HCT116 (cell line): ENCODE data around the gene GAP43. TPM values are rescaled to one million over a fixed set of nuclear protein-coding genes. Genes with fewer than 3 reads are reported as not detected.

Source experiments
- ATAC-seq: fragments of 200-7000 bp; cut with Tn5 transposase; 2 replicates; pipeline ENCODE4 v1.9.1; 2020; ENCODE audit warnings: mild to moderate bottlenecking, moderate library complexity
- BruUV-seq: library from RNA; stranded (reverse); fragments of 400-500 nt; replicated peaks from 2 replicates; lab custom pipeline; 2021; lab: Mats Ljungman, UMichigan
- CTCF ChIA-PET: fragments of 300-600 bp; sonication (Branson Sonifier 250); formaldehyde crosslinking; loops from one replicate; lab custom pipeline; 2021; ENCODE audit warnings: antibody characterized with exemption; lab: Charles Lee
- POLR2A ChIA-PET: fragments of 300-600, 350-600 bp; sonication (Branson Sonifier 250); formaldehyde crosslinking; loops from one replicate; lab custom pipeline; 2021; ENCODE audit warnings: antibody characterized with exemption; lab: Charles Lee
- RAD21 ChIA-PET, 2 experiments: fragments of 300-600 bp; sonication (Branson Sonifier 250); formaldehyde crosslinking; loops; one replicate each; lab custom pipeline; 2023; ENCODE audit warnings: low total read pairs in 2 of 2; ENCODE audit not compliant: uncharacterized antibody in 2 of 2, unreplicated experiment in 2 of 2, low non-redundant PET in 1 of 2; lab: Charles Lee
- DNase-seq: peaks from one replicate; pipeline ENCODE4 v3.0.0-alpha.2; 2010; ENCODE audit warnings: low read depth, low spot score
- H2AFZ ChIP-seq: fragments of 200-600 bp; shearing (Covaris generic), sonication (generic); 2 replicates; pipeline ENCODE4 v1.6.1; 2017; ENCODE audit warnings: low read depth, mixed run types, mixed read lengths, antibody characterized with exemption, low read length; ENCODE audit not compliant: poor library complexity, severe bottlenecking
- H3K27ac ChIP-seq: 2 replicates; pipeline ENCODE4 v1.5.1; 2012; ENCODE audit warnings: low read depth, low read length
- H3K27me3 ChIP-seq: fragments of 200-600 bp; sonication (generic); 2 replicates; pipeline ENCODE4 v1.6.1; 2016; ENCODE audit warnings: mixed run types, low read length, mixed read lengths; ENCODE audit not compliant: insufficient read depth
- H3K36me3 ChIP-seq, 2 experiments: fragments of 200-500 bp in 1 of 2; fragments of 200-600 bp in 1 of 2; sonication (Bioruptor generic) in 1 of 2; sonication (generic) in 1 of 2; 2 replicates each; pipeline versions ENCODE4 v1.5.1 to v1.6.1; 2014 to 2016; ENCODE audit warnings: low read length in 2 of 2, inconsistent platforms in 1 of 2, mixed read lengths in 1 of 2, mixed run types in 1 of 2; ENCODE audit not compliant: insufficient read depth in 2 of 2, control insufficient read depth in 1 of 2
- H3K4me1 ChIP-seq, 2 experiments: fragments of 200-600 bp in 1 of 2; sonication (generic) in 1 of 2; 2 replicates each; pipeline versions ENCODE4 v1.5.1 to v1.6.1; 2012 to 2017; ENCODE audit warnings: low read length in 2 of 2, inconsistent platforms in 1 of 2, mild to moderate bottlenecking in 1 of 2, mixed read lengths in 1 of 2, mixed run types in 1 of 2, moderate library complexity in 1 of 2; ENCODE audit not compliant: insufficient read depth in 2 of 2, control insufficient read depth in 1 of 2
- H3K4me2 ChIP-seq: fragments of 200-600 bp; sonication (generic); 2 replicates; pipeline ENCODE4 v1.6.1; 2017; ENCODE audit warnings: mixed run types, low read length, mixed read lengths
- H3K4me3 ChIP-seq, 2 experiments: fragments of 200-600 bp in 1 of 2; sonication (generic) in 1 of 2; replicated peaks in 1 of 2; 2 replicates each; pipeline ENCODE4 v1.5.1; 2011 to 2016; ENCODE audit warnings: low read length in 2 of 2, control low read depth in 1 of 2, low read depth in 1 of 2, mild to moderate bottlenecking in 1 of 2, mixed read lengths in 1 of 2, mixed run types in 1 of 2
- H3K79me2 ChIP-seq: fragments of 200-600 bp; sonication (generic); 2 replicates; pipeline ENCODE4 v1.6.1; 2017; ENCODE audit warnings: mild to moderate bottlenecking, mixed run types, low read length, moderate library complexity, mixed read lengths; ENCODE audit not compliant: insufficient read depth
- H3K9ac ChIP-seq: fragments of 200-600 bp; sonication (generic); 2 replicates; pipeline ENCODE4 v1.6.1; 2016; ENCODE audit warnings: low read length, mixed read lengths
- H3K9me2 ChIP-seq: fragments of 200-600 bp; sonication (generic), shearing (Covaris generic); 2 replicates; pipeline ENCODE4 v1.6.1; 2017; ENCODE audit warnings: mixed run types, mild to moderate bottlenecking, moderate library complexity; ENCODE audit not compliant: insufficient read depth
- H3K9me3 ChIP-seq, 2 experiments: fragments of 200-500 bp in 1 of 2; fragments of 200-600 bp in 1 of 2; sonication (Bioruptor generic) in 1 of 2; sonication (generic) in 1 of 2; 2 replicates each; pipeline ENCODE4 v1.6.1; 2014 to 2017; ENCODE audit warnings: low read length in 2 of 2, mixed read lengths in 2 of 2, inconsistent platforms in 1 of 2, low read depth in 1 of 2, mild to moderate bottlenecking in 1 of 2, mixed run types in 1 of 2, moderate library complexity in 1 of 2; ENCODE audit not compliant: control insufficient read depth in 1 of 2, insufficient read depth in 1 of 2
- H4K20me1 ChIP-seq: fragments of 200-600 bp; sonication (generic), shearing (Covaris generic); 2 replicates; pipeline ENCODE4 v1.6.1; 2017; ENCODE audit warnings: mixed run types, mild to moderate bottlenecking, moderate library complexity; ENCODE audit not compliant: insufficient read depth
- CEBPB ChIP-seq: IDR thresholded peaks from 2 replicates; pipeline ENCODE4 v1.6.1; 2012; ENCODE audit warnings: low read depth
- EZH2phosphoT487 ChIP-seq: fragments of 200-600 bp; IDR thresholded peaks from 2 replicates; pipeline ENCODE4 v1.6.1; 2018; ENCODE audit warnings: antibody characterized with exemption, borderline replicate concordance
- FOSL1 ChIP-seq: IDR thresholded peaks from 2 replicates; pipeline ENCODE4 v1.6.1; 2012; ENCODE audit warnings: low read depth
- JUND ChIP-seq: IDR thresholded peaks from 2 replicates; pipeline ENCODE4 v1.6.1; 2012
- REST ChIP-seq: IDR thresholded peaks from 2 replicates; pipeline ENCODE4 v1.6.1; 2012; ENCODE audit warnings: low read depth
- SP1 ChIP-seq: IDR thresholded peaks from 2 replicates; pipeline ENCODE4 v1.6.1; 2012; ENCODE audit warnings: low read depth
- SRF ChIP-seq: IDR thresholded peaks from 2 replicates; pipeline ENCODE4 v1.6.1; 2012; ENCODE audit warnings: low read depth
- TCF7L2 ChIP-seq: IDR thresholded peaks from 2 replicates; pipeline ENCODE4 v1.7.0; 2011; ENCODE audit warnings: borderline replicate concordance, inconsistent platforms; ENCODE audit not compliant: insufficient read depth, insufficient read length; ENCODE audit errors: extremely low read depth
- ZBTB33 ChIP-seq: IDR thresholded peaks from 2 replicates; pipeline ENCODE4 v1.6.1; 2011; ENCODE audit warnings: mild to moderate bottlenecking, low read length, moderate library complexity; ENCODE audit not compliant: insufficient replicate concordance; ENCODE audit errors: extremely low read depth
- ZFX ChIP-seq: fragments of 450-650 bp; IDR thresholded peaks from 2 replicates; pipeline ENCODE4 v1.6.1; 2017
- ZNF274 ChIP-seq: fragments of 200-500 bp; sonication (Bioruptor generic); IDR thresholded peaks from 2 replicates; pipeline ENCODE4 v1.6.1; 2014; ENCODE audit warnings: mild to moderate bottlenecking, low read depth, low read length, inconsistent platforms
- intact Hi-C: fragments of 100-400 bp; cut with micrococcal nuclease; formaldehyde crosslinking; loops from 2 replicates; pipeline ENCODE4 v1.10.0; 2022
- total RNA-seq: library from RNA; stranded (reverse); gene quantifications from one replicate; pipeline ENCODE4 v1.2.1, GENCODE V29; 2021; ENCODE audit not compliant: unreplicated experiment

Gene GAP43
- total RNA-seq, 1 experiment from 2014 or later, result not detected

DNA sequence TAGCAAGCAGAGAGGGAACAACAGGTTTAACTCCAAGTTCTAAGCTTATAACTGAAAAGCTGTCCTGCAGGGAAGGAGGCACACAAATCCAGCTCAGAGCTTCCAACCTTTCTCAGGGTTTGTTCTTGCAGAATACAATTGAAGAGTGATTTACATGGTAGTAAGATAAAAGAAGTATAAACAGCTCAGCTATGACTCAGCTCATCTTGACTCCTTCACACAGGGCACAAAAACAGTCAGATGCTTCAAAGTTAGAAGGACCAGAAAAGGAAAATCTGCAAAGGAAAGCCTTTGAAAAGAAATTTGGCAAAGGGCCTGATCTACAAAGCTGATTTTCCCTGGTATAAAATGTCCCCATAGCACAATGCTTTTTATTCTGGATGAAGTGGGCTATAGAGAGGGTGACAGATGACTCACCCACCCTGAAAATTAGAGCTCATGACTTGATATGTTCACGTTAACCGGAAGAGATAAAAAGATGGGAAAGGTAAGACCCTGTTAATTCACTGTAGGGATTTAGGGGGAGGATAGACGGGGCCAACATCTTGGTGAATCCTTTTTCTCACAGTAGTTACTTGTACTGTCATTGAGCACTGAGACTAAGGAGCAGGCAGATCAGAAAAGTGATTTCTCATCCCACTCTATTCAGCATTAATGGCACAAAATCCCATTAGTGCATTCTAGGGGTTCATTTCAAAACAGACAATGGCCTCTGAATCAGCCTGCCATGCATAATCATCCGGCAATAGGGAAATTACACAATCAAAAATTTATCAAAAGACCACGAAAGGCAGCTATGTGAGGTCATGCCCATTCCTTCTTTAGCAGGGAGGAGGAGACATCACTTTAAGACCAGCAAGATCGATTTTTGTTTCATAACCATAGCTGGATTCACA lies 143.5 kb downstream of the GAP43 start:
- Histone ChIP-seq H3K4me2 (0 out of 2 replicates have a peak overlapping the region, but pooled peaks have one; percentile 13), H2AFZ (no peak overlapping the region), H3K9me3 (no peaks in the 10 kb centered on the region), H3K79me2 (no peaks in the 10 kb centered on the region), H3K4me1 (peaks cover 2 to 14% of the 10 kb centered on the region in 2 experiments; a peak in 3 of 4 replicates), H3K27ac (no peak overlapping the region), H3K9me2 (no peaks in the 10 kb centered on the region), H3K27me3 (no peaks in the 10 kb centered on the region), H3K9ac (no peak overlapping the region), H3K36me3 (no peaks in the 10 kb centered on the region), H3K4me3 (no peak overlapping the region), H4K20me1 (no peaks in the 10 kb centered on the region)
- peak; percentile 46 for ATAC-seq
- intact Hi-C loops, result no loop called here
- RAD21 ChIA-PET, result no interaction called here
- TF ChIP-seq TCF7L2, result no peak
- peak; percentile 26; the same call in 1 of the 2 replicates for TF ChIP-seq FOSL1
- CTCF ChIA-PET, result interaction anchor here (1.1 kb wide), 1 partner anchor 18 kb away, joined by 8 read pairs; no protein-coding TSS in a partner anchor
- POLR2A ChIA-PET, result interaction anchor here (1.4 kb wide), 1 partner anchor 17 kb away, joined by 4 read pairs; no protein-coding TSS in a partner anchor
- no peak for DNase-seq
- no TSS peak for BruUV-seq

GRCh38 chr3:115768661-115769060 lies 145.4 kb downstream of the GAP43 start:
- Histone ChIP-seq H3K9me2 (no peaks in the 10 kb centered on the region), H3K36me3 (no peaks in the 10 kb centered on the region), H2AFZ (no peak overlapping the region), H3K27ac (no peak overlapping the region), H3K9me3 (no peaks in the 10 kb centered on the region), H3K4me2 (no peak overlapping the region), H3K79me2 (no peaks in the 10 kb centered on the region), H4K20me1 (no peaks in the 10 kb centered on the region), H3K4me1 (peaks cover 2 to 14% of the 10 kb centered on the region in 2 experiments; a peak in 3 of 4 replicates), H3K27me3 (no peaks in the 10 kb centered on the region), H3K9ac (no peak overlapping the region), H3K4me3 (no peak overlapping the region)
- BruUV-seq, result no TSS peak
- TF ChIP-seq ZBTB33 (no peak), TCF7L2 (no peak), JUND (no peak), SP1 (no peak), REST (no peak), EZH2phosphoT487 (no peak), SRF (no peak), CEBPB (no peak), ZFX (no peak), ZNF274 (no peak)
- intact Hi-C loops, result no loop called here
- RAD21 ChIA-PET, result no interaction called here
- CTCF ChIA-PET, result interaction anchor here (1.2 kb wide), 1 partner anchor 16 kb away, joined by 4 read pairs; no protein-coding TSS in a partner anchor
- no peak for ATAC-seq
- POLR2A ChIA-PET, result no interaction called here
- no peak for DNase-seq
